MG63 (cell line): Measurements from ENCODE around the gene NELFCD. TPM values are rescaled to one million over a fixed set of nuclear protein-coding genes. Genes with fewer than 3 reads are reported as not detected.
"Not testable (repeated sequence)": the region's sequence is repeated elsewhere in the genome, so short reads cannot be mapped to it uniquely, and the experiment has no call there.

Source experiments
- DNase-seq: peaks from one replicate; pipeline ENCODE4 v3.0.0-alpha.2; 2020
- H3K27me3 ChIP-seq: fragments of 250-450 bp; sonication (Bioruptor Pico); 2 replicates; pipeline ENCODE4 v1.5.1; 2020; ENCODE audit warnings: mild to moderate bottlenecking, moderate library complexity
- H3K36me3 ChIP-seq: fragments of 250-450 bp; sonication (Bioruptor Pico); 2 replicates; pipeline ENCODE4 v1.5.1; 2020; ENCODE audit warnings: mild to moderate bottlenecking, moderate library complexity
- H3K4me3 ChIP-seq: fragments of 250-450 bp; sonication (Bioruptor Pico); 2 replicates; pipeline ENCODE4 v1.5.1; 2020; ENCODE audit warnings: mild to moderate bottlenecking, moderate library complexity
- H3K9me3 ChIP-seq: fragments of 250-450 bp; sonication (Bioruptor Pico); 2 replicates; pipeline ENCODE4 v1.5.1; 2020; ENCODE audit warnings: mild to moderate bottlenecking, moderate library complexity
- total RNA-seq: library from RNA; depleted of rRNA; stranded (reverse); fragments of >200 nt; shearing (Covaris generic); gene quantifications from 2 replicates; pipeline ENCODE4 v1.2.3, GENCODE V29; 2014; ENCODE audit warnings: low replicate concordance; rRNA removed

Gene NELFCD
- total RNA-seq = 72.4 and 80.7 TPM in 2 replicates

- Histone ChIP-seq H3K27me3 (no peaks in the 10 kb centered on the region), H3K36me3 (peaks cover 31% of the 10 kb centered on the region), H3K9me3 (peaks cover 3% of the 10 kb centered on the region), H3K4me3 (peak within 1 kb of the TSS; percentile 86)
- DNase-seq = peak; percentile 89
Measured at GRCh38 chr20:58980711-58981627, at the start of gene NELFCD. Gene NELFCD (plus strand): TSS chr20:58981256. CDS start chr20:58981310, 54 bp downstream.

- Histone ChIP-seq H3K9me3 (peaks cover 5% of the 10 kb centered on the region; the same call in 1 of the 2 replicates), H3K36me3 (no peaks in the 10 kb centered on the region), H3K4me3 (no peak overlapping the region), H3K27me3 (peaks cover 16% of the 10 kb centered on the region)
- DNase-seq = no peak
Measured at GRCh38 chr20:58932170-58932569, 48.9 kb upstream of the NELFCD start.

- no peaks in the 10 kb centered on the region for H3K36me3 ChIP-seq
Measured at GRCh38 chr20:58938078-58938477, 43.0 kb upstream of the NELFCD start.

GRCh38 chr20:58938541-58938940, 42.5 kb upstream of the NELFCD start:
- no peak overlapping the region for H3K4me3 ChIP-seq
- peaks cover 34% of the 10 kb centered on the region for H3K27me3 ChIP-seq
- DNase-seq = no peak
- H3K9me3 ChIP-seq = peaks cover 5% of the 10 kb centered on the region; the same call in 1 of the 2 replicates
- no peaks in the 10 kb centered on the region for H3K36me3 ChIP-seq

More at GRCh38 chr20:58938078-58938477, 43.0 kb upstream of the NELFCD start:
- DNase-seq = no peak
- no peak overlapping the region for H3K4me3 ChIP-seq
- H3K27me3 ChIP-seq = peaks cover 32% of the 10 kb centered on the region
- peaks cover 5% of the 10 kb centered on the region; the same call in 1 of the 2 replicates for H3K9me3 ChIP-seq

GRCh38 chr20:58941471-58941870, 39.6 kb upstream of the NELFCD start:
- peaks cover under 1% of the 10 kb centered on the region; the same call in 1 of the 2 replicates for H3K9me3 ChIP-seq
- H3K4me3 ChIP-seq = no peak overlapping the region
- no peaks in the 10 kb centered on the region for H3K36me3 ChIP-seq
- DNase-seq = no peak
- H3K27me3 ChIP-seq = peaks cover 26% of the 10 kb centered on the region

- Histone ChIP-seq H3K27me3 (peaks cover 32% of the 10 kb centered on the region), H3K4me3 (no peak overlapping the region), H3K36me3 (no peaks in the 10 kb centered on the region), H3K9me3 (no peaks in the 10 kb centered on the region)
- DNase-seq = no peak
Measured at GRCh38 chr20:58942549-58942948, 38.5 kb upstream of the NELFCD start.

GRCh38 chr20:58944610-58945009, 36.4 kb upstream of the NELFCD start:
- no peak for DNase-seq
- no peak overlapping the region for H3K4me3 ChIP-seq
- H3K9me3 ChIP-seq = no peaks in the 10 kb centered on the region
- no peaks in the 10 kb centered on the region for H3K36me3 ChIP-seq
- H3K27me3 ChIP-seq = peaks cover 18% of the 10 kb centered on the region

- H3K4me3 ChIP-seq = no peak overlapping the region
- peaks cover 13% of the 10 kb centered on the region for H3K27me3 ChIP-seq
- no peaks in the 10 kb centered on the region for H3K9me3 ChIP-seq
- DNase-seq = no peak
- no peaks in the 10 kb centered on the region for H3K36me3 ChIP-seq
Measured at GRCh38 chr20:58945965-58946631, 35.0 kb upstream of the NELFCD start.

GRCh38 chr20:58947797-58948388, 33.2 kb upstream of the NELFCD start:
- H3K36me3 ChIP-seq, H3K4me3 ChIP-seq, H3K9me3 ChIP-seq, DNase-seq: not testable (repeated sequence)
- peaks cover 13% of the 10 kb centered on the region for H3K27me3 ChIP-seq

GRCh38 chr20:58950603-58951002, 30.5 kb upstream of the NELFCD start:
- H3K4me3 ChIP-seq = no peak overlapping the region
- no peak for DNase-seq
- H3K9me3 ChIP-seq = no peaks in the 10 kb centered on the region
- no peaks in the 10 kb centered on the region for H3K36me3 ChIP-seq
- H3K27me3 ChIP-seq = peaks cover 15% of the 10 kb centered on the region

GRCh38 chr20:58953050-58953449, 28.0 kb upstream of the NELFCD start:
- Histone ChIP-seq H3K27me3 (peaks cover 6% of the 10 kb centered on the region; the same call in 1 of the 2 replicates), H3K36me3 (no peaks in the 10 kb centered on the region), H3K4me3 (no peak overlapping the region), H3K9me3 (no peaks in the 10 kb centered on the region)
- DNase-seq = no peak

- no peak for DNase-seq
- Histone ChIP-seq H3K27me3 (peaks cover 10% of the 10 kb centered on the region; the same call in 1 of the 2 replicates), H3K4me3 (no peak overlapping the region), H3K9me3 (no peaks in the 10 kb centered on the region), H3K36me3 (no peaks in the 10 kb centered on the region)
Measured at GRCh38 chr20:58956078-58956477, 25.0 kb upstream of the NELFCD start.

- no peak for DNase-seq
- H3K9me3 ChIP-seq = no peaks in the 10 kb centered on the region
- H3K27me3 ChIP-seq = 0 out of 2 replicates have a peak, but pooled peaks cover 7% of the 10 kb centered on the region
- no peak overlapping the region for H3K4me3 ChIP-seq
- H3K36me3 ChIP-seq = no peaks in the 10 kb centered on the region
Measured at GRCh38 chr20:58959652-58960051, 21.4 kb upstream of the NELFCD start.

GRCh38 chr20:58963060-58963584, 17.9 kb upstream of the NELFCD start:
- Histone ChIP-seq H3K9me3 (no peaks in the 10 kb centered on the region), H3K36me3 (no peaks in the 10 kb centered on the region), H3K4me3 (no peak overlapping the region), H3K27me3 (peaks cover 9% of the 10 kb centered on the region; the same call in 1 of the 2 replicates)
- DNase-seq = no peak

GRCh38 chr20:58963922-58964321, 17.1 kb upstream of the NELFCD start:
- not testable (repeated sequence) for H3K9me3 ChIP-seq, H3K36me3 ChIP-seq, H3K4me3 ChIP-seq, DNase-seq
- H3K27me3 ChIP-seq = peaks cover 16% of the 10 kb centered on the region

- peaks cover 14% of the 10 kb centered on the region for H3K27me3 ChIP-seq
- peaks cover 14% of the 10 kb centered on the region for H3K9me3 ChIP-seq
- DNase-seq = no peak
- H3K36me3 ChIP-seq = no peaks in the 10 kb centered on the region
- no peak overlapping the region for H3K4me3 ChIP-seq
Measured at GRCh38 chr20:58965270-58966064, 15.6 kb upstream of the NELFCD start.
